Stimulated activated CD8-positive, alpha-beta memory T cell treated with anti-CD3 and anti-CD28 coated beads, Interleukin-15, amount 100 ng/mL, for 1 hour (primary cell): Measurements from ENCODE around the gene WDR86.

Experiments used
- DNase-seq: peaks from one replicate; pipeline ENCODE4 v3.0.0-alpha.2; 2020; ENCODE audit warnings: low read depth

Gene WDR86

GRCh38 chr7:151349507-151349853 is 60.4 kb downstream of the WDR86 start:
- DNase-seq = no peak

GRCh38 chr7:151348970-151349369 is 60.9 kb downstream of the WDR86 start:
- DNase-seq = no peak

- DNase-seq = no peak
These were observed 62.6 kb downstream of the WDR86 start for GRCh38 chr7:151347200-151347599.

GRCh38 chr7:151346470-151346769 is 63.4 kb downstream of the WDR86 start:
- DNase-seq = no peak

- no peak for DNase-seq
These were observed 64.0 kb downstream of the WDR86 start for GRCh38 chr7:151345576-151346469.

- no peak for DNase-seq
These were observed 66.3 kb downstream of the WDR86 start for GRCh38 chr7:151343516-151343915.

GRCh38 chr7:151342811-151343210 is 67.0 kb downstream of the WDR86 start:
- no peak for DNase-seq

- DNase-seq = no peak
These were observed 67.7 kb downstream of the WDR86 start for GRCh38 chr7:151342102-151342646.

- peak; percentile 87 for DNase-seq
These were observed 68.3 kb downstream of the WDR86 start, which contains the start of gene NUB1 for GRCh38 chr7:151341357-151342101. Gene NUB1 (plus strand): TSS chr7:151341812. CDS start chr7:151345350, 3,538 bp downstream.

GRCh38 chr7:151340794-151341356 is 69.0 kb downstream of the WDR86 start:
- no peak for DNase-seq

GRCh38 chr7:151339651-151340382 is 70.0 kb downstream of the WDR86 start:
- DNase-seq = no peak

GRCh38 chr7:151338809-151339208 is 71.0 kb downstream of the WDR86 start:
- no peak for DNase-seq

- no peak for DNase-seq
These were observed 72.5 kb downstream of the WDR86 start for GRCh38 chr7:151337346-151337745.

GRCh38 chr7:151336027-151336708 is 73.7 kb downstream of the WDR86 start:
- DNase-seq = no peak

GRCh38 chr7:151334628-151335027 is 75.2 kb downstream of the WDR86 start:
- DNase-seq = no peak
